Psoas muscle (tissue), 8 donors: Measurements from ENCODE around the gene GTF2H2C. TPM values are rescaled to one million over a fixed set of nuclear protein-coding genes. Genes with fewer than 3 reads are reported as not detected.
"Not testable (repeated sequence)": the region's sequence is repeated elsewhere in the genome, so short reads cannot be mapped to it uniquely, and the experiment has no call there.

Experiments
- ATAC-seq, 4 donors: fragments of 200-7000 bp; cut with Tn5 transposase; one replicate each; pipeline ENCODE4 v1.9.1; 2020; ENCODE audit warnings: moderate library complexity in 3 of 4, mild to moderate bottlenecking in 2 of 4
- DNase-seq, 2 donors: peaks; one replicate each; pipeline ENCODE4 v3.0.0-alpha.2; 2020
- H3K27ac ChIP-seq: fragments of 200-600 bp; one replicate; pipeline ENCODE4 v1.8.0; 2022
- H3K27me3 ChIP-seq, 3 donors: fragments of 200-600 bp in 1 of 3; one replicate each; pipeline versions ENCODE4 v1.6.1 to v1.8.0; 2013 to 2022; ENCODE audit warnings: low read length in 2 of 3, mild to moderate bottlenecking in 2 of 3, moderate library complexity in 1 of 3; ENCODE audit not compliant: insufficient read depth in 3 of 3
- H3K36me3 ChIP-seq, 2 donors: fragments of 200-600 bp in 1 of 2; one replicate each; pipeline versions ENCODE4 v1.6.1 to v1.8.0; 2013 to 2022; ENCODE audit warnings: low read depth in 1 of 2, mild to moderate bottlenecking in 1 of 2, moderate library complexity in 1 of 2; ENCODE audit not compliant: insufficient read depth in 1 of 2
- H3K4me1 ChIP-seq: fragments of 200-600 bp; one replicate; pipeline ENCODE4 v1.8.0; 2022
- H3K4me3 ChIP-seq: fragments of 200-600 bp; one replicate; pipeline ENCODE4 v1.8.0; 2022; ENCODE audit warnings: mild to moderate bottlenecking
- H3K9me3 ChIP-seq: fragments of 200-600 bp; one replicate; pipeline ENCODE4 v1.8.0; 2022
- CTCF ChIP-seq: fragments of 200-600 bp; IDR thresholded peaks from one replicate; pipeline ENCODE4 v1.8.0; 2022; ENCODE audit warnings: antibody characterized with exemption
- WGBS, 3 donors: extraction: QIAGEN DNeasy Blood & Tissue Kit; methylation state at CpG; one replicate each; pipeline versions ENCODE4 v1.1.6 to v1.1.7; 2013; 5-methylcytosine and 5-hydroxymethylcytosine counted together
- intact Hi-C, 2 donors: fragments of 100-400 bp; cut with DNase I; formaldehyde crosslinking; loops; one replicate each; pipeline versions ENCODE4 v1.11.0 to v1.14.2; 2022
- long read RNA-seq, 2 donors: library from polyadenylated mRNA; unstranded; transcript quantifications; one replicate each; pipeline ENCODE4 v2.0.0, GENCODE V29; 2021
- polyA plus RNA-seq, 3 donors: library from polyadenylated mRNA; stranded (reverse); fragments of 200-250 nt; gene quantifications; one replicate each; pipeline ENCODE4 v1.2.3, GENCODE V29; 2013
- total RNA-seq, 4 donors: library from RNA; stranded (reverse); fragmentation: NEBNext Ultra II Directional in 2 of 4; extraction: Animal tissue kit (Norgen Biotek cat#: 25700) in 2 of 4; gene quantifications; one replicate each; pipeline versions ENCODE4 v1.2.1 to v1.2.4, GENCODE V29; 2021 to 2023
- donor health status: healthy with polysubstance abuse.
- donor health status: DM: no; HTN: no; CAD: no; lungs with moderate emphysema.
- donor health status: Bipolar disorder and iron deficiency.
- donor health status: healthy.
- donor health status: DM: yes; HTN: yes; CAD: no.
- donor health status: DM: no; HTN: no; CAD: no.
- donor health status: DM: no; HTN: no; CAD: no.
- donor health status: DM: yes; HTN: yes; CAD: no.

GTF2H2C gene
- total RNA-seq = 10 to 100 TPM; 12.5 to 15.9 (median 14.9) TPM
- 10 to 100 TPM in 2 of 3 donors, 1 to 10 TPM in 1; 8.0 to 20.2 (median 18.0) TPM for polyA plus RNA-seq
- long read RNA-seq, donor 1, partial matches to known transcripts = 0 of 7 reads
- long read RNA-seq, donor 1, other reads (novel, unspliced or antisense) = 4 of 7 reads
- long read RNA-seq, donor 2, partial matches to known transcripts = 0 of 4 reads
- long read RNA-seq, donor 2, other reads (novel, unspliced or antisense) = 3 of 4 reads

- peak; percentile 50 to 83 for DNase-seq
- H3K4me3 ChIP-seq = peak within 1 kb of the TSS; percentile 67
- intact Hi-C loops, H3K9me3 ChIP-seq, H3K27ac ChIP-seq, H3K4me1 ChIP-seq, H3K36me3 ChIP-seq, H3K27me3 ChIP-seq: not testable (repeated sequence)
- WGBS, 3 donors = 1% methylated on average over 26 to 39 of the region's 40 CpGs
- ATAC-seq = peak; percentile 97 to 100 (median 99)
- TF ChIP-seq CTCF = peak; percentile 17
These were observed at the start of gene GTF2H2C for GRCh38 chr5:69559908-69560330. TSS of gene GTF2H2C (plus strand) at chr5:69560191. CDS start at chr5:69565133, 4,942 bp downstream.

GRCh38 chr5:69510694-69511093 lies 49.3 kb upstream of the GTF2H2C start:
- Histone ChIP-seq H3K4me1 (no peaks in the 10 kb centered on the region), H3K27me3 (no peaks in the 10 kb centered on the region), H3K4me3 (no peak overlapping the region), H3K27ac (no peak overlapping the region), H3K36me3 (no peaks in the 10 kb centered on the region), H3K9me3 (no peaks in the 10 kb centered on the region)
- TF ChIP-seq CTCF = no peak
- ATAC-seq = no peak
- 72 to 91% (median 75%) methylated on average over 2 of the region's 2 CpGs for WGBS, 3 donors
- no peak for DNase-seq
- intact Hi-C loops = no loop called here

- Histone ChIP-seq H3K27me3 (no peaks in the 10 kb centered on the region), H3K9me3 (no peaks in the 10 kb centered on the region), H3K36me3 (no peaks in the 10 kb centered on the region), H3K4me1 (no peaks in the 10 kb centered on the region), H3K4me3 (no peak overlapping the region), H3K27ac (no peak overlapping the region)
- no peak for TF ChIP-seq CTCF
- intact Hi-C loops = no loop called here
- WGBS, 3 donors = 84 to 94% (median 90%) methylated on average over 2 of the region's 2 CpGs
- ATAC-seq (no peak), DNase-seq (no peak)
These were observed 47.2 kb upstream of the GTF2H2C start for GRCh38 chr5:69512740-69513260.

- ATAC-seq, H3K27me3 ChIP-seq, DNase-seq, H3K4me1 ChIP-seq, H3K9me3 ChIP-seq, H3K4me3 ChIP-seq, H3K27ac ChIP-seq, H3K36me3 ChIP-seq, intact Hi-C loops: not testable (repeated sequence)
- WGBS, 3 donors = 97 to 99% (median 98%) methylated on average over 11 to 22 of the region's 30 CpGs
These were observed 44.4 kb upstream of the GTF2H2C start for GRCh38 chr5:69515570-69515969.

GRCh38 chr5:69516769-69517168 lies 43.2 kb upstream of the GTF2H2C start:
- H3K27ac ChIP-seq = no peak overlapping the region
- no peak for ATAC-seq
- 88 to 91% (median 89%) methylated on average over 1 of the region's 1 CpG for WGBS, 3 donors
- no peak for TF ChIP-seq CTCF
- no peak overlapping the region for H3K4me3 ChIP-seq
- no peaks in the 10 kb centered on the region for H3K4me1 ChIP-seq
- H3K9me3 ChIP-seq = no peaks in the 10 kb centered on the region
- intact Hi-C loops = no loop called here
- DNase-seq = no peak
- no peaks in the 10 kb centered on the region for H3K27me3 ChIP-seq
- no peaks in the 10 kb centered on the region for H3K36me3 ChIP-seq
